NCI-H1417 (cell line): ENCODE results near the gene BTN2A1.
"Not testable (repeated sequence)": the region's sequence is repeated elsewhere in the genome, so short reads cannot be mapped to it uniquely, and the experiment has no call there.

Experiments used
- DNase-seq, 3 experiments: peaks; one replicate each; lab custom pipeline; 2025; lab: John Stamatoyannopoulos, UW

The BTN2A1 gene

GRCh38 chr6:26493258-26493657, 35.5 kb downstream of the BTN2A1 start:
- no peak for DNase-seq

- no peak for DNase-seq
These were observed 36.4 kb downstream of the BTN2A1 start for GRCh38 chr6:26494117-26494516.

DNA sequence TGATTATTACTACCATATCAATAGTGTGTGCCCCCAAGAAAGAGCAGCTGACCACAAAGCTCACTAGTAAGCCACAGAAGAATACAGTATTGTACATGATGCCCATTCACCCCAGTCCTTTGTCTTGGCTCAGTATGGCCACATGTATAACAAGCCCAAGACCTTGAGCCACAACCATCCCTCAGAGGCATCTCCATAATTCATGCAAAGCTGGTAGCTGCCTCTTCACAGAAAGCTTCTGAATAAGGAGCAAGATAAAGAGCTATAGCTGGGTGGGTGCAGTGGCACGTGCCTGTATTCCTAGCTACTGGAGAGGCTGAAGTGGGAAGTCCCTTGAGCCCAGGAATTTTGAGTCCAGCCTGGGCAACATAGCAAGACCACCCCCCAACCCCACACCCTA, 37.5 kb downstream of the BTN2A1 start:
- DNase-seq = no peak

DNA sequence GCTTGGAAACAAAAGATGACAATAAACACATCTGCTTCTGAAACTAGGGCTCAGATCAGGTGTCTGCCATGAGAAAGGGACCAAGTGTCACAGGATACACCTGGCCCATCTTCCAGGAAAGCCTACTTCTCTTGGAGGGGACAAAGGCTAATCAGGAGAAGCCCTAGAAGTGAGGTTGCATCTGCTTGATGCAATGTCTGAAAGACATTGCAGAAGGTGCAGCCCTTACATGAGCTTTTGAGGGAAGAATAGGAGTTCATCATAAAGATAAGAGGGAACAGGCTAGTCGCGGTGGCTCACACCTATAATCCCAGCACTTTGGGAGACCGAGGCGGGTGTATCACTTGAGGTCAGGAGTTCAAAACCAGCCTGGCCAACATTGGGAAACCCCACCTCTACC, 39.9 kb downstream of the BTN2A1 start:
- no peak for DNase-seq

- no peak for DNase-seq
These were observed 42.3 kb downstream of the BTN2A1 start, which contains the start of gene BTN1A1 for GRCh38 chr6:26500102-26500501. TSS of gene BTN1A1 (plus strand) at chr6:26500303. CDS start at chr6:26501287, 984 bp downstream.

- no peak for DNase-seq
These were observed 43.8 kb downstream of the BTN2A1 start for GRCh38 chr6:26501482-26501986.

DNA sequence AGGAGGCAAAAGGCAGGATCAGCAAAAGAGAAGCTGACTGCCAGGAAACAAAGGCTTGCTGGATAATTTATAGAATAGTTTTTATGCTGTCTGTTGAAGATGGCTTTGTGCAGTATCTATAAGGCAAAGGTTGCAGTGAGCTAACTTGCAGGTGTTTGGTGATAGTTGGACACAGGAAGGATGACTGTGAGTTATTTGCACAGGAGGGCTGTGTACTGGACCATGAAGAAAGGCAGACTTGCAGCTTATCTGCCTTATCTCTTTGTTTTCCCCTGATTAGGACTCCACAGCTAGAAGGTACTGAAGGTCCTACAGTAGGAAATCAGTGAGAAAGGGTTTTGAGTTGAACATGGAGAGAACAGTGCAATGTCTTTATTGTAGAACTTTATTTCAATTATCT, 44.4 kb downstream of the BTN2A1 start:
- DNase-seq = no peak

- DNase-seq = no peak
These were observed 44.9 kb downstream of the BTN2A1 start for GRCh38 chr6:26502626-26503025.

GRCh38 chr6:26507658-26508057, 49.9 kb downstream of the BTN2A1 start:
- no peak for DNase-seq

GRCh38 chr6:26511033-26511432, 53.3 kb downstream of the BTN2A1 start:
- DNase-seq = not testable (repeated sequence)

DNA sequence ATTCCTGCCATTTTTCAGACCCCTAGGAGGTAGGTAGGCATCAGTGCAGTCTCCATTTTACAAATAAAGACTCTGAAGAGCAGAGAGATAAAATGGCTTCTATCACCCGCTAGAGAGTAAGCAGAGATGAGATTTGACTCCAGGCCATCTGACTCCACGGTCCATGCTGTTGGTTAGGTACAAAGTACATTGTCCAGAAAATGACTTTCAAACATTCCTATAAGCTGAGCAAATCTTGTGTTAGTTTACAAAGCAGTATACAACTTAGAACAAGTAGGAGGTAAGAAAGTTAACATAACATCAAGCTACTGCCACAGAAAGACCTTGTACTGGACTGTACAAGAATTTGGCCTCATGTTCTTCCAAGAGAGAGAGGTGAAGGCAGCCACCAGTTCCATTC, 57.2 kb downstream of the BTN2A1 start:
- no peak for DNase-seq

- DNase-seq = no peak
These were observed 59.0 kb downstream of the BTN2A1 start for GRCh38 chr6:26516481-26517427.
